Occipital lobe (tissue), 2 donors: ENCODE measurements around the gene ZNF219. TPM values are rescaled to one million over a fixed set of nuclear protein-coding genes. Genes with fewer than 3 reads are reported as not detected.
A peak's percentile ranks its signal among the peaks of the same experiment; 100 is the strongest.

Source experiments
- DNase-seq: peaks from one replicate; lab custom pipeline; 2025; lab: John Stamatoyannopoulos, UW
- total RNA-seq: library from RNA; depleted of rRNA; stranded (reverse); fragments of >200 nt; gene quantifications from one replicate; pipeline ENCODE4 v1.2.3, GENCODE V29; 2014

Gene ZNF219
- total RNA-seq, 1 donor from 2014 or later, result 9.7 TPM

DNA sequence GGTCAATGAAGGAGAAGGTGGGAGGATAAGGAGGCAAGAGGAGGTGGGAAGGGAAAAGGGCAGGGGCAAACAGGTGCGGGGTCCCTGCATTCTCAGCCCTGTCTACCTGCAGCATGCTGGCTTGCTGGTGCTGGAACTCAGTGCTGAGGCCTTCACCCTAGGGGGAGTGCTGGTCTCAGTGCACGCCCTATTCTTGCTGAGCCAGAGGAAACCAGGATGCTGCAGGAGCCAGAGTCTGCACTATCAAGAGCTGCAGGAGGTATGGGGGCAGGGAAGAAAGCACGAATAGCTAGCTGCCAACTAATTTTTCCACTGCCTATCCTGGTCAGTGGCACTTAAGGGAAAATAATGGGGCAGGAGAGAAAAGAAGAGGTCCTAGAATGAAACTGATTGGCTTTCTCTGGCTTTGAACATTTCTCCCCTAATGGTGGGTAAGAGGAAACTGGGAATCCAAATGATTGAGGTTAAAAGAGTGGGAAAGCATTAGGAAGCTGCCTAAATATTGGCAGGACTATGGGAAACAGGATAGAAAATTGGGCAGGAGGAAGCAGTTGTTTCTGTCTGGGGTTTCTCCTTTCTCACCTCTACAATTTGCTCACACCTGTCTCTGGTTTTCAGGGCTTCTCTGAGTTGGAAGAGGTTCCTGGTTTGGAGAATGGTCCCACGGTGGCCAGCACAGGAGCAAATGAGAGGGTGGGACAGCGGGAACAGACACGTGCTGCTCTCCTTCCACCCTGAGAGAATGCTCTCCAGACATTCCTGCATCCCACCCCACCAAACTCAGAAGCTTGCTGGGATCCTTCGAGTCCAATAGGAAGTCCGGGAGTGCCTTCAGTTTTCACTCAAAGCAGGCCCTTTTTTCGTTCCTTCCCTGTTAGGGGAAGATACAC is 4.3 kb upstream of the ZNF219 start:
- DNase-seq, result no peak

DNA sequence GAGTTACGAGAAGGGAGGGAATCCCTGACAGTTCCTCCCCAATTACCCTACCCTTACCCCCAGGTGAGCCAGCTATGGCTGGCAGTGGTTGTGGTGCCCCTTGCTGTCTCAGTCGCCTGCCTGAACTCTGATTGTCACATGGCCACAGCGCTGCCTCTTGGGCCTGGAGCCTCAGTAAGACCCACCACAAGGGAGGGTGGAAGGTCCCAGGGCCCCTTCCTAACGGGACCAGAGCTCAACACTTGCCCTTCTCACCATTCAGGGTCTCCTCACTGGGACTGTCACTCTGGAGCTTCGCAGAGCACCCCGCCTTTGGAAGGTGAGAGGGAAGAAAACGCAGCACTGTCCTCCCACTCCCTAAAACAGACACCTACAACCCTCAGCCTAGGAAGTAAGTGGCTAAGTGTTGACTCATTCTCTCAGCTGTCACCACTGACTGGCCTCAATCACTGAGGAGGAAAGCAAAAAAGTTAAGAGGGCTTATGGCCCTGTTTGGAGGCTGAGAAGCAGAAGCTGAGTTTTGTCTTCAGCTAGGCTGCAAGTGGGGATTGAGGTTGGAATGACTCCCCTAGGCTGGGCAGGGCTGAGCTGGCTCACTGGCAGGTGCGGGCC is 3.5 kb upstream of the ZNF219 start:
- DNase-seq, result no peak

DNA sequence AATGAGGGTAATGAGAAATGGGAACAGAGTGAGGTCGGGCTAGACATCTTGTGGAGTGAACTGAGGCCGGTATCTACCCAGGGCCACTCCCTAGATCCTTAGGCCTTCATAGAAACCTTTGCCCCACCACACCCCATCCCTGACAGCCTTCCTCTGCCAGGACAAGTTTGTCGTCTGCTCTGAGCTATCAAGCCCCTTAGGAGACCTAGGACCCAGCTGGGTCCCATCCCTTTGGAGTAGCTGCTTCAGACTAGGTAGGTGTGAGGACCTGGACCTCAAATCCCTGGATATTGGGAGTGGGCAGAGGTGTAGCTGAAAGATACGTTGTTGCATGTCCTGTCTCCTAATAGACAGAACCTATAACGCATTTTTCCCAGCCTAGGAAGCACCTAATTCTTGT is 2.5 kb upstream of the ZNF219 start, which contains the start of gene TMEM253:
TSS of gene TMEM253 (plus strand) at position 136 of the 400 bp plus-strand sequence. CDS start 278 bp downstream, outside the sequence.
- DNase-seq, result no peak

- DNase-seq, result no peak
These were observed 1.1 kb upstream of the ZNF219 start for GRCh38 chr14:21099596-21099985.

DNA sequence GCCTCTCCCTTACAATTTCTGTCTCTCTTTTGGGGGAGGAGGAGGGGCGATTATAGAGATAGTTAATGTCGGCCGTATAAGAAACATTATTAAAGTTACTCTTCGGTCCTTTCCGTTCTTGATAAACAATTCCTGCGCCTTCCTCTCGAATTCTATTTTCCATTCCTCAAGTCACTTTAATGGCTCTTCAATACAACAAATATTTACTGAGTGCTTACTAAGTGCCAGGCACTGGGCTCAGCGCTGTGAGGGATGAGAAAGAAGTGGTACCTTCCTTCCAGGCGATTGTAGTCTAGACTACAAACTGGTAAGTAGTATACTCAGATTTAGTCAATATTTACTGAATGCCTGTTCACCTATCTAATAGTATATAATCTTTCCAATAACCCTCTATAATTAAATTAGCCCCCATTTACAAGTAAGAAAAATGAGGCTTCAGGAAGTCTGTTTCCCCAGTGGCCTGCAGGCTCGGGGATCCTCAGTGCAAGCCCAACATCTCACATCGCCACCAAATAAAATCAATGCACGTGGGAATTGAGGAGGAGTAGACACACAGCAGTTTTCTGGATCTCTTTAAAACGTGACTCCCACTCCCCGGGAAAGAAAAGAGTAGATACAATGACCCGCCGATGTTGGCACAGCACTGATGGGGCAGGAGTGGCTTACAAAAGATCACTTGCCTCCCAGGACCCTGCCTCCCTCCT is 589 bp upstream of the ZNF219 start:
- no peak for DNase-seq

DNA sequence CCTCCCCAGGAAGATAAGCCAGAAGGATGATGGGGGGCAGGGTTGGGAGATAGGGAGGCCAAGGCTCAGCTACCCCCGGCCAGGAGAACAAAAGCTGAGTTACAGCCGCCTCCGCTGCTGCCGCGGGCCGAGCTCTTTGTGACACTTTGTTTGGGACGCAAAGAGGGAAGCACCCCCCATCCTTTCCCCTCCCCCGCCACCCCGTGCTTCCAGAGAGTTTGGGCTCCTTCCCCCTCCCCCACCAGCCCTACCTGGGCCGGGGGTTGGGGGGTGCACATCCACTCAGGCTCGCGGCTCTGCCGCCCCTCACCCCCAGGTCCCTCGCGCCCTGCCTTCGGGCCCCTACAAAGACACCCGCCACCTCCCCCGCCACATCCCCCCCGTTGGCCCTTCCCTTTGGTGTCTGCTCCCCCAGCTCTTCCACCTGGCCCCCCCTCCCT is 799 bp downstream of the ZNF219 start:
- DNase-seq, result no peak

DNA sequence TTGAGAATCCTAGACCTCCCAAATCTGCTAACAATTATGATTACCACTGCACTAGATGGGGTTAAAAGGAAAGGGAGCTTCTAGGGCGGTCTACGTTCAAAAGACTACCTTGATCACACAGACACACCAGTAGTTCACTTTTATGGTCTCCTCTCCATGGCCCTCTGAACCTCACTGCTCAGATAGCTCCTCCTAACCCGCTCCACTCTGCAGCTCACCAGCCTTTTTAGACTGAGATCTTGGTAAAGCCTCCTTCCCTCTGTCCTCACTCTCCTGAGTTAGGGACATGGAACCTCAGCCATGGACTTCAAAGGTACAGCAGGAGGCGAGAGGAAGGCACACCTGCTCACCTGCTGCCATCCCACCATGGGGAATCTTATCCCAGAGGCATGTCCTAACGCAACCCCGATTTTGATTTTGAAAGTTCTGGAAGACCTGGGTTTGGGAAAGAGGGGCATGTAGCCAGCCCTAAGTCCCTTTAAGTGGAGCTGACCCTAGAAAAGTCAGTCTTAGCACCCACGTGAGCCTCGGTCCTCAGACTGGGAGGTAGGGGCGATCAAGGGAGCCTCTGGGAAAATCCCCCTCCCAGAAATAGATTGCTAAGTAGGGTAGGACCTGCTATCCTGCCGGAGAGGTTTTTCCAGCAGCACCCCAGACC is 1.3 kb downstream of the ZNF219 start:
- DNase-seq, result no peak

DNA sequence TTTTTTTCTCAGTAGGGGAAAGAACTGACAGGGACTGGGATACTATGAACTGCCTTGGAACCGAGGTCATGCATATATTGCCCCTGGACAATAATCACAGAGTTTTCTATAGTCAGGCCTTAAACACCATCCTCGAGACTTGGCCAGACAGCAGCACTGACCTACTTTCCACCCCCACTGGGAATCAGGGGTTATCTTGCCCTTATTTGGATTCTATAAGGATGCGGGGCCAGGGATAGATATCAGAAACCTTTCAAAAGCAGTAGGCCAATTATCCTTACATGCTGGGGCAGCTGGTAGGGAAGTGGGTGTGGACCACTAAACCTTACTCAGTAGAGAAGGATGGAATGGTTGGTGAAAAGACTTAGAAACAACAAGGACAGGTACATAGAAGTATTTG is 2.0 kb downstream of the ZNF219 start:
- DNase-seq, result no peak

DNA sequence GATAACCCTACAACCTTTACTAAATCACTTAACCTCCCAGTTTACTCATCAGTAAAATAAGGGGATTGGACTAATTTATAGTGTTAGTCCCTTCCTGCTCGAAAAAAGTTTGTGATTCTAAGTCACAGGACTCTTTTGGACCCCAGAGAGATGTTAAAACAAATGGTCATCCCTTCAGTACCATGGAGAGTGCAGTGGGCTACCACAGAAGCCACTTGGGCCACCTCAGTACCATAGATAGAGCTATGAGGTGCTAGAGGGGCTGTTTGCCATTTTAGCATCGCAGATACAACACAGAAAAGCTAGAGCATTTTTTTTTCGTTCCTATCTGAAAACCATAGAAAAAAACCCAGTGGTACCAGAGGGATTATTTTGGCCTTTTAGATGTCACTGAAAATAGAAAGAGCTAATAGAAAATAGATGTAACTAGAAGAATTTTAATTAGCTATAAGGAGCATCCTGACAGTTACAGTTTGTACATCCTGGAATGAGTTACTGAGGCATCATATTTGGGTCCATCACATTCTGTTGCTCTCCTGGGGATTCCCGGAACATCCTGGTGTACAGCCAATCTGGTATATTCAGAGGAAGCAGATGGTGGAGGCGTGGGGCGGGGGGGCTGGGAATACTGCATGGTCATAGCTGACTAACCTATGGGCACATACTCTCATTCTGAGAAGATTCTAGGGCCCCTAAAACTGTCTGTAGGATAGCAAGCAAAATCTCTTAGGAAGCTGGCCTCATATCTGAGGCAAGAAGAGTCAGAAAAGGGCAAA is 2.8 kb downstream of the ZNF219 start:
- peak; percentile 25 for DNase-seq

- DNase-seq, result no peak
These were observed 4.4 kb downstream of the ZNF219 start for GRCh38 chr14:21093769-21094681.

GRCh38 chr14:21093018-21093417 is 5.4 kb downstream of the ZNF219 start:
- no peak for DNase-seq

DNA sequence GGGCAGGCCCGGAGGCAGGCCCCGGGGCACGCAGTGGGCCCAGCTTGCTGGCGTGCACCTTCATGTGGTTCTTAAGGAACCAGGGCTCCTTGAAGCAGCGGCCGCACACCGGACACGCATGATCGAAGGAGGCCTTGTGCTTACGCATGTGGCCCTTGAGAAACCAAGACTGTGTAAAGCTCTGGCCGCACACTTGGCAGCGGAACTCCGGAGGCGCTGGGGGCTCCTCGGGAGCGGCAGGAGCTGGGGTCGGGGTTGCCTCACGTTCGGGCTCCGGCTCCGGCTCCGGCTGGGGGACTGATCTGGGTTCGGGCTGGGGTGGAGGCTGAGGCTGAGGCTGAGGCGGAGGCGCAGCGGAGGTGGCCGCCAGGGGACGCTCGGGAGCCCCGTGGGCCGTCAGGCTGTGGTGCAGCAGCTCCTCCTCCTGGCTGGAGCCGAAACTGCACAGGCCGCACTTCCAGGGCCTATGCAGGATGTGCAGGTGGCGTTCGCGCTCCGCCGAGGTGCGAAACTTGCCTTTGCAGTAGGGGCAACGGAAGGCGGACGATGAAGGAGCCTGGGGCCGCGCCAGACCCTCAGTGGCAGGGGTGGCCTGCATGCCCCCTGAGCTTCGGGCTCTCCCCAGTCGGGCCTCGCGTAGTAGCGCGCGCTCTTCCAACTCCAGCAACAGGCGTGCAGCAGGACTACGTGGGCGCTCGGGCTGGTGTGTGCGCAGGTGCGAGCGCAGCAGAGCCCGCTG is 6.0 kb downstream of the ZNF219 start:
- peak; percentile 64 for DNase-seq

GRCh38 chr14:21091821-21092272 is 6.6 kb downstream of the ZNF219 start:
- no peak for DNase-seq

DNA sequence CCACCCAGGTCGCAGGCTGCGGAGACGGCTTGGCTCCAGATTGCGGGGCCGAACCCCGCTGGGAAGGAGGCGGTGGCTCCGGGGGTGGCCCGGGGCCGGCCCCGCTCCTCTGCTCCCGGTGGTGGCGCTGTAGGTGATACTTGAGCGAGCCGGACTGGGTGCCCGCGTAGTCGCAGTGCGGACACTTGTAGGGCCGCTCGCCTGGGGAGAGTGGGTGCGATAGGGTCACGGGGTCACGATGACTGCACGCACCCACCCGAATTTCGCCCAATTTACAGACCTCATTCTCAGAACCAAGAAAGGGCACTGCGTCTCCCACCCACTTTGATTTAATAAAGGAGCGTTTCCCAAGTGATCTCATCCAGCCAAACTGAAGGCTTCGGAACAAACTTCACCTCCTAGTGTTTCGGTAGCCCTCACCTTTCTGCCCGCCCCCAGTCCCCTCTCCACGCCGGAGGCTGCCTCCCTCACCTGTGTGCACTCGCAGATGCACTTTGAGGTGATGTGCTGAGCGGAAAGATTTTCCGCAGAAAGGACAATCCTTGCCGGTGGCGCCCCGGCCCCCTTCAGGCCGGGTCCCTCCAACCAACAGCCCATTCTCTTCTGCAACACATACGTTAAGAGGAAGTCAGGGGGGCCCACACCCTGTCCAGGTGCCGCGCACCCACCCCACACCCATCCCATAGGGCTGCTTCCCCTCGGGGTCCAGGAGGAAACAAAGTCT is 7.4 kb downstream of the ZNF219 start:
- no peak for DNase-seq

DNA sequence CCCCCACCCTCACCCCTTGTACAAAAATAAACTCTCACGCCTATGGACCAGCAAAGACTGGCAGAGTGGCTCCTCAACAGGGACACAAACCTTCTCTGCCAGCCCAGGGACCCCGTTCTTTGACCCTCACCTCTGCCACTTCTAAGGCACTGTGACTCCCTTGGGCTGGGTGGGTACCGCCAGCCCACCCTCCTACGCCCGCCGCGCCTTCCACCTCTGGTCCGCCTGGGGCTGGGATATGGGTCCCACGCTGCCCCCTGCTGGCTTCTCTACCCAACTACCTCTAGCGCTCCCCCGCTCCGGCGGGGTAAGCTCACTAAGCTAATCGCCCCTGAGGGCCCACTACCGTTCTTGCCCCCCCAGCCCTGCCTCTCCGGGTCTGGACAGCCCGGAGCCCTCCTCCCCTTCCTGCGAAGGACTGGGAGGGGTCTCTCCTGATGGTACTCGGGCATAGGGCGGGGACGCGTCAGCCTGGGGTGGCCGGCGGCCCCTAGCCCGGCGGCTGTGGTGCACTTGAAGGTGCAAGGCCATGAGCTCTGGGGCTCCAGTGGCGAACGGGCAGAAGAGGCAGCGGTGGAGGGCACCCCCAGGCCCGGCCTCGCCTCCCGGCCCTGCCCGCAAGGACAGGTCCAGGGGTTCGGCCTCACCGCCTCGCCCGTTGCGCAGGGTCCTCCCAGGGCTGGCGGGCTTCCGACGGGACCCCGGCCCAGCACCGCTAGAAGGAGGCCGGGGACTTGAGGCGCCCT is 8.1 kb downstream of the ZNF219 start:
- no peak for DNase-seq

DNA sequence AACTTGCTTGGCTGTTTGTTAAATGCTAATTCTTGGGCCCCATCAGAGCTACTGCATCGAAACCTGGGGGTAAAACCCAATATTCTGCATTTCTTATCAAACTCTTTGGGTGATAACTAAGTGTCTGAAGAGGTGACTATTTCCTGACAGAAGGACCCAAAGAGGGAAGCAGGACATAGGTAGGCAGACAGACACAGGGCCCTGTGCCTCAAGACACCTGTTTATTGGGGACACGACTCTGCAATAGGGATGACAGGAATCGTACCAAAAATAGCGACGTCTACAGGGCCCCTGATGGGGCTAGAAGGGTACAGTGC is 8.6 kb downstream of the ZNF219 start:
- no peak for DNase-seq

- no peak for DNase-seq
These were observed 9.2 kb downstream of the ZNF219 start for GRCh38 chr14:21089271-21089670.

GRCh38 chr14:21088687-21089086 is 9.8 kb downstream of the ZNF219 start:
- no peak for DNase-seq
